Fibroblast of the aortic adventitia (primary cell): ENCODE measurements around the gene TMEM72. TPM values are rescaled to one million over a fixed set of nuclear protein-coding genes. Genes with fewer than 3 reads are reported as not detected.

Source experiments
- DNase-seq: peaks from one replicate; pipeline ENCODE4 v3.0.0-alpha.2; 2010; ENCODE audit warnings: low read depth
- H3K4me3 ChIP-seq: 2 replicates; pipeline ENCODE4 v1.5.1; 2011; ENCODE audit warnings: low read depth, mild to moderate bottlenecking, control low read depth, low read length, moderate library complexity
- CTCF ChIP-seq: IDR thresholded peaks from 2 replicates; pipeline ENCODE4 v1.5.1; 2011; ENCODE audit warnings: mild to moderate bottlenecking, low read length, control low read depth, inconsistent platforms; ENCODE audit not compliant: insufficient read depth
- total RNA-seq: library from RNA; depleted of rRNA; stranded (reverse); fragments of >200 nt; gene quantifications from 2 replicates; pipeline ENCODE4 v1.2.3, GENCODE V29; 2012; ENCODE audit warnings: low replicate concordance

Gene TMEM72
- total RNA-seq, 1 donor: not detected

- H3K4me3 ChIP-seq: no peak overlapping the region
- no peak for TF ChIP-seq CTCF
These were observed 16.2 kb downstream of the TMEM72 start for GRCh38 chr10:44927352-44927751.

GRCh38 chr10:44928462-44928861, 17.3 kb downstream of the TMEM72 start:
- H3K4me3 ChIP-seq: no peak overlapping the region
- DNase-seq: no peak
- TF ChIP-seq CTCF: no peak

More at GRCh38 chr10:44927352-44927751, 16.2 kb downstream of the TMEM72 start:
- DNase-seq: peak; percentile 50

GRCh38 chr10:44929356-44930255, 18.5 kb downstream of the TMEM72 start:
- no peak overlapping the region for H3K4me3 ChIP-seq
- no peak for TF ChIP-seq CTCF
- no peak for DNase-seq

- DNase-seq: no peak
- TF ChIP-seq CTCF: no peak
- no peak overlapping the region for H3K4me3 ChIP-seq
These were observed 19.9 kb downstream of the TMEM72 start for GRCh38 chr10:44930904-44931620.

GRCh38 chr10:44931621-44932516, 20.7 kb downstream of the TMEM72 start:
- TF ChIP-seq CTCF: no peak
- no peak overlapping the region for H3K4me3 ChIP-seq
- DNase-seq: no peak
